T1000 (cell line): ENCODE data around the gene ABCA7.
"Not testable (repeated sequence)": the region's sequence is repeated elsewhere in the genome, so short reads cannot be mapped to it uniquely, and the experiment has no call there.

ENCODE experiments used
- DNase-seq: peaks from one replicate; lab custom pipeline; 2025; ENCODE audit warnings: mixed read lengths; lab: John Stamatoyannopoulos, UW

Gene ABCA7

GRCh38 chr19:1016647-1017114 is 23.2 kb upstream of the ABCA7 start:
- DNase-seq = no peak

GRCh38 chr19:1017115-1017905 is 22.6 kb upstream of the ABCA7 start:
- DNase-seq = no peak

DNA sequence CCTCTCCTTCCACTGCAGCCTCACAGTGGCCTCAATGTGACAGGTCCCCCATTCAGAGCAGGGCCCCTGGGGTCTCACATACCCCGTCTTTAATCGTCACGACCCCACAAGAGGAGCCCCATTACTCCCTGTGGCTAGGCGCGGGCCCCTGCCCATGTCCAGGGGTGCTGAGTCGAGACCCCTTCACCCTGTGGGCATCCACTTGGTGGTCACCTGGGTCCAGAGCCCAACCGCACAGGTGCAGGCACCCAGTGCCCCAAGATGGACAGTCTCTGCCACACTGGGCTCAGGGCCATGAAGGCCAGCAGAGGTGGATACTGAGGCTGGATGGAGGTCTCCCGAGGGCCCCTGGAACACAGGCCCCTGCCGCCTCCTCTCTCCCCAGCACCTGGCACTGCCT is 22.0 kb upstream of the ABCA7 start:
- no peak for DNase-seq

DNA sequence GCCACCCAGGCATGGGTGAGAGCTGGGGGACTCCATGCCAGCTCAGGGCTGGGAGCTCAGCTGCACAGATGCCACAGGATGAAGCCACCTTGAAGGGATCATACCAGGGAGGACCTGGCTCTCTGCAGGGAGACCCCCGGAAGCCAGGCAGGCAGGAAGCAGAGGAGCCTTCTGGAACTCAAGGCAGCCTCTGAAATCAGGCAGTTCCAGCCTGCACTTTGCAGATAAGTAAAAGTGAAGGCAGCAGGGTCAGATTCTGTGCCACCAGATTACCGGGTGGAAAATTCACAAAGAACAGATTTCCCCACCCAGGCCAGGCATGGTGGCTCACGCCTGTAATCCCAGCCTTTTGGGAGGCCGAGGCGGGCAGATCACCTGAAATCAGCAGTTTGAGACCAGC is 21.5 kb upstream of the ABCA7 start:
- DNase-seq = no peak

- DNase-seq = no peak
Measured at GRCh38 chr19:1018932-1019615, 20.8 kb upstream of the ABCA7 start.

- DNase-seq = no peak
Measured at GRCh38 chr19:1019616-1019961, 20.3 kb upstream of the ABCA7 start.

GRCh38 chr19:1019980-1020867 is 19.7 kb upstream of the ABCA7 start:
- no peak for DNase-seq

GRCh38 chr19:1020868-1021425 is 19.0 kb upstream of the ABCA7 start, which contains the start of gene TMEM259:
Gene TMEM259, minus strand, starts transcription at chr19:1021123. Its CDS starts 127 bp downstream, at chr19:1020996.
- DNase-seq = peak; percentile 98

DNA sequence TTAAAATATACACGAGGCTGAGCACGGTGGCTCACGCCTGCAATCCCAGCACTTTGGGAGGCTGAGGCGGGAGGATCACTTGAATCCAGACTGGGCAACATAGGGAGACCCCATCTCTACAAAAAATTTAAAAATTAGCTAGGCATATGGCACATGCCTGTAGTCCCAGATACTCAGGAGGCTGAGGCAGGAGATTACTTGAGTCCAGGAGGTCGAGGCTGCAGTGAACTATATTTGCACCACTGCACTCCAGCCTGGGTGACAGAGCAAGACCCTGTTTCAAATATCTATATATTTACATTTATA is 16.1 kb upstream of the ABCA7 start:
- not testable (repeated sequence) for DNase-seq

GRCh38 chr19:1025080-1025479 is 14.8 kb upstream of the ABCA7 start:
- DNase-seq = not testable (repeated sequence)

GRCh38 chr19:1025960-1026782 is 13.7 kb upstream of the ABCA7 start, which contains the start of gene CNN2:
Gene CNN2, plus strand, starts transcription at chr19:1026608. Its CDS starts 54 bp downstream, at chr19:1026662.
- DNase-seq = peak; percentile 68

- DNase-seq = no peak
Measured at GRCh38 chr19:1026783-1027649, 12.9 kb upstream of the ABCA7 start.

GRCh38 chr19:1027650-1028061 is 12.3 kb upstream of the ABCA7 start:
- no peak for DNase-seq

GRCh38 chr19:1028062-1028926 is 11.6 kb upstream of the ABCA7 start:
- peak; percentile 89 for DNase-seq

- no peak for DNase-seq
Measured at GRCh38 chr19:1032264-1032867, 7.5 kb upstream of the ABCA7 start.

DNA sequence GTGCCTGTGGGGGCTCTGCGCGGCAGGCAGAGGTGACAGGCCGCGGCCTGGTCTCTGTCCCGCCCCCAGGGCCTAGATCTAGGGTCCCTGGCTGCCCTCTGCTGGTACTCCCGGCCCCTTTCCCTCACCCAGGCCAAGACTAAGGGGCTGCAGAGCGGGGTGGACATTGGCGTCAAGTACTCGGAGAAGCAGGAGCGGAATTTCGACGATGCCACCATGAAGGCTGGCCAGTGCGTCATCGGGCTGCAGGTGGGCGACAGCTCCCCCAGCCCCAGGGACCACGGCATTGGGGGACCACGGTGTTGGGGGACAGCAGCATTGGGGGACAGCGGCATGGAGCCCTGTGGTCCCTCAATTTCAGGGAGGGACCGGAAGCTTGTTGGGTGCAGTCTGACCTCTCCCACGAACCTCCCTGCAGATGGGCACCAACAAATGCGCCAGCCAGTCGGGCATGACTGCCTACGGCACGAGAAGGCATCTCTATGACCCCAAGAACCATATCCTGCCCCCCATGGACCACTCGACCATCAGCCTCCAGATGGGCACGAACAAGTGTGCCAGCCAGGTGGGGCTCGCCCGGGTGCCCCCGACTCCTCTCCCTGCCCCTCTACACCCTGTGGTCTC is 3.8 kb upstream of the ABCA7 start:
- DNase-seq = no peak

DNA sequence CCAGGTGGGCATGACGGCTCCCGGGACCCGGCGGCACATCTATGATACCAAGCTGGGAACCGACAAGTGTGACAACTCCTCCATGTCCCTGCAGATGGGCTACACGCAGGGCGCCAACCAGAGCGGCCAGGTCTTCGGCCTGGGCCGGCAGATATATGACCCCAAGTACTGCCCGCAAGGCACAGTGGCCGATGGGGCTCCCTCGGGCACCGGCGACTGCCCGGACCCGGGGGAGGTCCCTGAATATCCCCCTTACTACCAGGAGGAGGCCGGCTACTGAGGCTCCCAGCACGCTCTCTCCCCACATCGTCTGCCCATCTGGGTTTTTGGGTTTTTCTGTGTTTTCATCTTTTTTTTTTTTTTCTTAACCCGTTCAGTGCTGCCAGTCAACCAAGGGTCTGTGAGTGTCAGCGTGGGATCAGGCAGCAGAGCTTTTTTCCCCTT is 2.3 kb upstream of the ABCA7 start:
- DNase-seq = no peak

DNA sequence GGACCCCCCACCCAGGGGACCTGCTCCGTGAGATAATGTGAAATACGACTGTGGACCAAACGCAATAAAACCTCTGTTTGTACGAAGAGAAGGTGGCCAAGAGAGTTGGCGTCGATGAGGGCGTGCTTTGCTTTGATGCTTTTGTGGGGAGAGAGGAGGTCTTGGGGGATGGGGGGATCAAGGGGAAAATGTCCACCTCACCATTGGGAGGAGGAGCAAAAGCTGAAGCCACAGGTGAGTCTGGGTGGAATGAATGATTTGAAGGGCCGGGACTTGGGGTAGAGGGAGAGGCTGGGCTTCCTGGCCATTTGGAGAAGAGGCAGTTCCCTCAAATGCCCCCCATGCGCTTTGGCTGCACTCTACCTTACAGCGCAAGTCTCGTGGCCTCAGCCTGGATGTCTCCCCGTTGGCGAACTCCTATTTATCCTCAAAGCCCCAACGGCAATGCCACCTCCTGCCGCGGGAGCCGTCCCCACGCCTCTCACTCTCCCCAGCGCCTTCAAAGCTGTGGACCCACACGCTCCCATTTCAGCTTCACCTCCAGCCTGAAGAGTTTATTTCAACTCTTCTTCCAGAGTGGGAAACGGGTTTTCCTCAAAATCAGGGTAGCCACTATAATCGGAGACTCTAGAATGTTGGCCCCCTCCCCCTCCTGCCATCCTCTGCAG is 795 bp upstream of the ABCA7 start:
- no peak for DNase-seq
